Measurements from ENCODE around the gene RBM43. TPM values are rescaled to one million over a fixed set of nuclear protein-coding genes. Genes with fewer than 3 reads are reported as not detected.

RBM43 gene
- total and polyA plus RNA-seq, 7 donors: 1.8 to 16.9 (median 8.6) TPM

DNA sequence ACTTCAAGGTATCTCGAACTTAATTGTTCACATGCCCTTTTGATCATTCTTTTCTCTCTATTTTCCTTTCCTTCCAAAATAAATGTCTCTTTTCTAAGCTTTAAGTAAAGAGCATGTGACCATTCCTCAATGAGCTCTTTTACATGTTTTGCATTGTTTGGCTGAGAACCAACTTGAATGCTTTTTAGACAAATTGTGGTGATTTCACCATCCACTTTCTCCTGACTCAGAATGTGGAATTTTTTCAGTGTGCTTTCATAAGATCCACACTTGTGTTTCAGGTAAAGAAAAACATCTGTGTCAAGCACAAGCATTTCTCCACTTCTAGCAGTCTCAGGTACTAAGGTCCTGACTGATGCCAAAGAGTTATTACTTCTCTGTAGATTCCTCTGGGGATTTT, 10.7 kb downstream of the RBM43 start:
- peaks cover 0 to 15% (median 2%) of the 10 kb centered on the region in 4 donors for H3K9me3 ChIP-seq
- peak overlapping the region in 2 of 4 donors; percentile 1 to 36 for H3K27ac ChIP-seq
- TF ChIP-seq, protein P1, sequence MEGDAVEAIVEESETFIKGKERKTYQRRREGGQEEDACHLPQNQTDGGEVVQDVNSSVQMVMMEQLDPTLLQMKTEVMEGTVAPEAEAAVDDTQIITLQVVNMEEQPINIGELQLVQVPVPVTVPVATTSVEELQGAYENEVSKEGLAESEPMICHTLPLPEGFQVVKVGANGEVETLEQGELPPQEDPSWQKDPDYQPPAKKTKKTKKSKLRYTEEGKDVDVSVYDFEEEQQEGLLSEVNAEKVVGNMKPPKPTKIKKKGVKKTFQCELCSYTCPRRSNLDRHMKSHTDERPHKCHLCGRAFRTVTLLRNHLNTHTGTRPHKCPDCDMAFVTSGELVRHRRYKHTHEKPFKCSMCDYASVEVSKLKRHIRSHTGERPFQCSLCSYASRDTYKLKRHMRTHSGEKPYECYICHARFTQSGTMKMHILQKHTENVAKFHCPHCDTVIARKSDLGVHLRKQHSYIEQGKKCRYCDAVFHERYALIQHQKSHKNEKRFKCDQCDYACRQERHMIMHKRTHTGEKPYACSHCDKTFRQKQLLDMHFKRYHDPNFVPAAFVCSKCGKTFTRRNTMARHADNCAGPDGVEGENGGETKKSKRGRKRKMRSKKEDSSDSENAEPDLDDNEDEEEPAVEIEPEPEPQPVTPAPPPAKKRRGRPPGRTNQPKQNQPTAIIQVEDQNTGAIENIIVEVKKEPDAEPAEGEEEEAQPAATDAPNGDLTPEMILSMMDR (IDR thresholded peaks at IDR 0.05): no peak
- no peak for TF ChIP-seq EP300 (IDR thresholded peaks at IDR 0.05)
- no peak for TF ChIP-seq POLR2AphosphoS5 (IDR thresholded peaks at IDR 0.05)
- TF ChIP-seq POLR2A (IDR thresholded peaks at IDR 0.05): no peak
- no peaks in the 10 kb centered on the region for H3K27me3 ChIP-seq
- DNase-seq: no peak
- H3K36me3 ChIP-seq: peaks cover 5 to 65% (median 10%) of the 10 kb centered on the region in 4 donors
- no peak overlapping the region for H3K4me3 ChIP-seq
- peaks cover 0 to 19% (median 9%) of the 10 kb centered on the region in 4 donors for H3K4me1 ChIP-seq
- 91 to 98% methylated on average over 1 of the region's 1 CpG for WGBS, 2 donors
- intact Hi-C loops (cut with DNase I): no loop called here

DNA sequence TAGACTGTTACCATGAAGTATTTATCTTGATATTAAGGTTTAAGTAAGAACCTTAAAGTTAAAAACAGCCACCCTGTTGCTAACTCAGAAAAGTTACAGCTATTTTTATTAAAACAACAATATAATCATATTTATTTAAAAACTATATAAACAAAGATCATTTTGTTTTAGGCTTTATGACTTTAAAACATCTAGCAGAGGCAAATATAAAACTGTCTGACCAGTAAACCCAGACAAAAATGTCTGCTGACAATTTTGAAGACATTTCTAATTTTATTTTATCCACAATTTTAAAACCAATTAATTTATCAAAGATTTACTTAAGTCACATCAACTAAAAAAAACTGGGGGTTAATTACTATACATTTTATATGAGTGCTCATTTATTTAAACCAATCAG, 14.2 kb downstream of the RBM43 start:
- no peak overlapping the region for H3K4me3 ChIP-seq
- H3K4me1 ChIP-seq: peaks cover 0 to 14% (median 9%) of the 10 kb centered on the region in 4 donors
- H3K9me3 ChIP-seq: peaks cover 0 to 15% (median 2%) of the 10 kb centered on the region in 4 donors
- no peak for TF ChIP-seq EP300 (IDR thresholded peaks at IDR 0.05)
- no peak for TF ChIP-seq POLR2AphosphoS5 (IDR thresholded peaks at IDR 0.05)
- H3K27me3 ChIP-seq: no peaks in the 10 kb centered on the region
- intact Hi-C loops (cut with DNase I): no loop called here
- H3K36me3 ChIP-seq: peaks cover 0 to 43% (median 10%) of the 10 kb centered on the region in 4 donors
- H3K27ac ChIP-seq: no peak overlapping the region
- no peak for DNase-seq

DNA sequence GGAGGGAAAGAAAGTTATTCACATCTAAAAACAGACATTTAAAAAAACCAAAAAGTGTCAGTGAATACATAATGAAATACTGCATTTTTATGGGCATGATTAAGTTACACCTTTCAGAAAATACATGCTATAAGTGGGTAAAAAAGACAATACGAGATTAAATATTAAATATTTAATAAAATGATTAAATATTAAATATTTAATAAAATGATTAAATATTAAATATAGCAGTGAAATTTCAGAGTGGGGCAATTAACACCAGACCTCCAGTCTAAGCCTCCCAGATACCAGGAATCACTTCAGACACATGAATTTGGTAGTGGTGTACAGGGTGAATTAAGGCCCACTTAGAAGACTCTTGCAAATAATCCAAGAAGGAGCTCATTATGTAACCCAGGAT, 15.5 kb downstream of the RBM43 start:
- intact Hi-C loops (cut with DNase I): no loop called here
- peaks cover 0 to 4% (median 1%) of the 10 kb centered on the region in 4 donors for H3K4me1 ChIP-seq

DNA sequence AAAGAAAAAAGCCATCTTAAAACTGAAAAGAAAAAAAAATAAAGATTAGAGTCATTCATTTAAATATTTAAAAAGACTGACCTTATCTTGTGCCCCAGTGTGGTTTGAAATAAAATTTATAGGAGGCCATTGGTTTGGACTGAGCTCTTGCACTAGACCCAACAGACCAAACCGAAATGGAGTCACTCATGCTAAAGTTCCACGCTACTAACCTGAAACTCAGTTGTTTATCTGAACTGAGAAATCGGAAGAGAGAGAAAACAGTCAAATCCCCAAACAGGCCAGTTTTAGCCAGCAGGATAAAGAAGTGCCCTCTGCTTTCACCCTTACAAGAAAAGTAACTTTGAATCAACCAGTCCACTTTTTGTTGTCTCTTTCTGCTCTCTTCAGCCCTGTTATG, 18.2 kb downstream of the RBM43 start:
- H3K4me1 ChIP-seq: peaks cover 0 to 6% (median 2%) of the 10 kb centered on the region in 4 donors
- WGBS, 2 donors: 93 to 95% methylated on average over 3 of the region's 3 CpGs
- no peak overlapping the region for H3K4me3 ChIP-seq
- no peak overlapping the region for H3K27ac ChIP-seq
- H3K27me3 ChIP-seq: no peaks in the 10 kb centered on the region
- intact Hi-C loops (cut with DNase I): no loop called here
- H3K36me3 ChIP-seq: peaks cover 0 to 7% (median 2%) of the 10 kb centered on the region in 4 donors
- H3K9me3 ChIP-seq: peaks cover 0 to 8% (median 0%) of the 10 kb centered on the region in 4 donors
- no peak for DNase-seq
- TF ChIP-seq POLR2AphosphoS5 (IDR thresholded peaks at IDR 0.05): no peak

More for the DNA sequence above, 15.5 kb downstream of the RBM43 start:
- Histone ChIP-seq H3K9me3 (peaks cover 0 to 15% (median 2%) of the 10 kb centered on the region in 4 donors), H3K27me3 (no peaks in the 10 kb centered on the region), H3K27ac (no peak overlapping the region), H3K4me3 (no peak overlapping the region), H3K36me3 (peaks cover 0 to 32% (median 10%) of the 10 kb centered on the region in 4 donors)
- DNase-seq: no peak
- TF ChIP-seq, protein P1 (IDR thresholded peaks at IDR 0.05): no peak
- TF ChIP-seq POLR2A (IDR thresholded peaks at IDR 0.05): no peak
- no peak for TF ChIP-seq EP300 (IDR thresholded peaks at IDR 0.05)
- no peak for TF ChIP-seq POLR2AphosphoS5 (IDR thresholded peaks at IDR 0.05)
- 78 to 95% methylated on average over 1 of the region's 1 CpG for WGBS, 2 donors

DNA sequence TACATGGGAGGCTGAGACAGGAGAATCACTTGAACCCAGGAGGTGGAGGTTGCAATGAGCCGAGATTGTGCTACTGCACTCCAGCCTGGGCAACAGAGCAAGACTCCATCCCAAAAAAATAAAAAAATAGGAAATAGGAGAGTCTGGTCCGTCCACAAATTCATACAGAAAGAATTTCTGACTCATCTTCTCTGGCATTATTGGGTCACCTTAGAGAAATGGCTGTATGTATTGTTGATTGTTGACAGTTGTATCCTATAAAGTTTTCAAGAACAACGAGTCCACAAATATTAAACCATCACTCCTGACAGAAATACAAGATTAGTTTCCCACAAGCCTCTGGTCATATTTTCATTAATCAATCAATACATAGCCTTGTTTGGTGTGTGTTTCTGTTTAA, 20.4 kb downstream of the RBM43 start:
- no peaks in the 10 kb centered on the region for H3K36me3 ChIP-seq
- no peak for DNase-seq
- H3K27me3 ChIP-seq: no peaks in the 10 kb centered on the region
- intact Hi-C loops (cut with DNase I): no loop called here
- whole genome bisulfite sequencing, 2 donors: 73 to 82% methylated on average over 3 of the region's 3 CpGs
- H3K9me3 ChIP-seq: no peaks in the 10 kb centered on the region
- H3K27ac ChIP-seq: no peak overlapping the region
- H3K4me1 ChIP-seq: peaks cover 0 to 7% (median 2%) of the 10 kb centered on the region in 4 donors
- TF ChIP-seq EP300 (IDR thresholded peaks at IDR 0.05) (no peak), POLR2A (IDR thresholded peaks at IDR 0.05) (no peak), POLR2AphosphoS5 (IDR thresholded peaks at IDR 0.05) (no peak)
- TF ChIP-seq, protein P1 (IDR thresholded peaks at IDR 0.05): no peak
- H3K4me3 ChIP-seq: no peak overlapping the region

DNA sequence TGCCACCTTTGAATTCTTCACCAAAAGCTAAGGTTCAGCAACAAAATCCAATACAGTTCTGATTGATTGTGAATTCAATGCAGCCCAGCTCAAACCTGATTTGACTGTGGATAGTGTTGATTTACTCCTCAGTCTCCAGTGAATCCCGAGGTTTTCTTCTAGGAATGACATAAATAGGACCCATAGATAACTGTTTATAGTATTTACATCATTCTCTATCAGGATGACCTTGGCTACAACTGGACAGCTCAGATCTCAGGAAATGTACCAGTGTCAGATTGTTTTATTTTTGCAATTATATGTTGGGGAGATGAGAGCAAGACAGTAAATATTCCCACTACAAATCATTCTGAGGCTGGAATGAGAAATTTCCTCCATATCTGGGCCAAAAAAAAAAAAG, 21.2 kb downstream of the RBM43 start:
- intact Hi-C loops (cut with DNase I): no loop called here
- Histone ChIP-seq H3K27ac (no peak overlapping the region), H3K4me1 (peaks cover 0 to 7% (median 2%) of the 10 kb centered on the region in 4 donors), H3K36me3 (no peaks in the 10 kb centered on the region), H3K27me3 (no peaks in the 10 kb centered on the region), H3K9me3 (no peaks in the 10 kb centered on the region), H3K4me3 (no peak overlapping the region)
- DNase-seq: no peak
- 19 to 65% methylated on average over 1 of the region's 1 CpG for WGBS, 2 donors
- TF ChIP-seq POLR2A (IDR thresholded peaks at IDR 0.05) (no peak), EP300 (IDR thresholded peaks at IDR 0.05) (no peak), POLR2AphosphoS5 (IDR thresholded peaks at IDR 0.05) (no peak)
- TF ChIP-seq, protein P1 (IDR thresholded peaks at IDR 0.05): no peak
